Stimulated activated CD4-positive, alpha-beta T cell treated with anti-CD3 and anti-CD28 coated beads, Interleukin-4, amount 100 ng/mL, for 24 hours (primary cell): ENCODE results near the gene FAP.

ENCODE experiments used
- DNase-seq: peaks from one replicate; pipeline ENCODE4 v3.0.0-alpha.2; 2020

Gene FAP

DNA sequence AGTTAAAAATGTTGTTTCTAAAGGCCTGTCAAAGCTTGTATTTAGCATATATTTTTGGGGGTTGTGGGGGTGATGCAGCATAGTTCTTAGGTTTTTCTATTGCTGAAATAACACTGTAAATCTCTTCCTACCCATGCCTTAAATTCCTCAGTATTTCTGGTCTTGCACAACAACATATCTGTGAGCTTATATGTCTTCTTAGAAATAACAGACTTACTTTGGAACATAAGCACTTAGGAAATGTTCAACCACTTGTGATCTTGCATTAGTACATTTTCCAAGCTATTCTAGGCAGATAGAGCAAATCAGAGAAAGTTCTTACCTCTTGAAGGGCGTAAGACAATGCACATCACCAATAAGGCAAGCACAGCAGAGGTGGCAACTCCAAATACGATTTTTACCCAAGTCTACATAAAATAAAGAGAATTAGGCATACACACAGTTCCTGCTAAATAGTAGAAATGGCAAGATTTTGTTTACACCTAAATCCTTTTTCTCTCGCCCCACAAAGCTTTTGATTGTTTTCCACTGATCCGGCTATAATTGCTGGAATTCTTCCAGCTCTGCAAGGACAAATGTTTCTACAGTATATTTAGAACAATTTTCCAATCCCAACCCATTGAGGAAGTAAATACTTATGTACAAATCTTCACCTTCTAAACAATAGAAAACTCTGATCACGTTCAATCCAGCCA lies 512 bp downstream of the FAP start:
- DNase-seq: no peak

DNA sequence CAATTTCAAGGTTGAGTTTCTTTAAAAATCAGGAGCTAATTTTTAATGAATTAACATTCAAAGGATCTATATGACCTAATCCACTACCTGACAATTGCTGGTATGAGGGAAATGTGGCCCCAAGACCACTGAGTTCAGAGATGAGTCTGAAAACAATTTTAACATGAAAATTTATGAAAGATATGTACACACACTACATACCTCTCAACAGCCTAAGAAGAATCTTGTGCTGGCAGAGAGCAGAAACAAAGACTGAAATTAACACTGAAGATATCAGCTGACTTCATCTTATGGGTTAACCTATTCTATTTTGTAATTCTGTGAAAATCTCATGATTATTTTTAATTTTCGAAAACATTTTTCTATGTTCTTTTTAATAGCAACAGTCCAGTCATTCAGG lies 1.7 kb downstream of the FAP start:
- no peak for DNase-seq

DNA sequence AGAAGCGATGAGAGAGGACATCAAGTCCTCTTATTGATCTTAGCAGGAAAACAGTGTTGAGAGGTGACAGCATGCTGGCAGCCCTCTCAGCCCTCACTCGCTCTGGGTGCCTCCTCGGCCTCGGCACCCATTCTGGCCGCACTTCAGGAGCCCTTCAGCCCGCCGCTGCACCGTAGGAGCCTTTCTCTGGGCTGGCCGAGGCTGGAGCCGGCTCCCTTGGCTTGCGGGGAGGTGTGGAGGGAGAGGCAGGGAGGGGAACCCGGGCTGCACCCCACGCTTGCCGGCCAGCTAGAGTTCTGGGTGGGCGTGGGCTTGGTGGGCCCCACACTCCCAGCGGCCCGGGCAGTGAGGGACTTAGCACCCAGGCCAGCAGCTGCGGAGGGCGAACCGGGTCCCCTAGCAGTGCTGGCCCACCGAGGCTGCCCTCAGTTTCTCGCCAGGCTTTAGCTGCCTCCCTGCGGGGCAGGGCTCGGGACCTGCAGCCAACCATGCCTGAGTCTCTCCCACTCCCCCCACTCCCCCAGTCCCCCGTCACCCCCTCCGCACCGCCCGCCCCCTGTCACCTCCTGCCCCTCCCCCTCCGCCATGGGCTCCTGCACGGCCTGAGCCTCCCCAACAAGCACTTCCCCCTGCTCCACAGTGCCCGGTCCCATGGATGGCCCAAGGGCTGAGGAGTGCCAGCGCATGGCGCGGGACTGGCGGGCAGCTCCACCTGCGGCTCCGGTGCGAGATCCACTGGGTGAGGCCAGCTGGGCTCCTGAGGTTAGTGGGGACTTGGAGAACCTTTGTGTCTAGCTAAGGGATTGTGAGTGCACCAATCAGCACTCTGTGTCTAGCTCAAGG lies 8.4 kb downstream of the FAP start:
- no peak for DNase-seq

DNA sequence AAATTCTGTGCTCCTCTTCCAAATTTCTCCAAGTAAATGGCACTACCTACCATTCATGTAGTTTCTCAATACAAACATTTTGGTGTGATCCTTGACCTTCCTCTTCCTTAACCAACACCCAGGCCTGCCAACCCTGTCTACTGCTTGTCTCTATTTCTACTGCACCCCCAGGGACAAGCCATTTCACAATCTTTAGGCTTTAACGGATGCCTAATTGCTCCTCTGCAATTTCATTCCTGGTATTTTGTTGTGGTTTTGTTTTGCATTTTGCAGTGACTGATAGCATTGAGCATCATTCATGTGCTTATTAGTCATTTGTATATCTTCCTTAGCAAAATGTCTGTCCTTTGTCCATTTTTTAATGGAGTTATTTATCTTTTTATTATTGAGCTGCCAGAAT lies 10.0 kb downstream of the FAP start:
- no peak for DNase-seq

DNA sequence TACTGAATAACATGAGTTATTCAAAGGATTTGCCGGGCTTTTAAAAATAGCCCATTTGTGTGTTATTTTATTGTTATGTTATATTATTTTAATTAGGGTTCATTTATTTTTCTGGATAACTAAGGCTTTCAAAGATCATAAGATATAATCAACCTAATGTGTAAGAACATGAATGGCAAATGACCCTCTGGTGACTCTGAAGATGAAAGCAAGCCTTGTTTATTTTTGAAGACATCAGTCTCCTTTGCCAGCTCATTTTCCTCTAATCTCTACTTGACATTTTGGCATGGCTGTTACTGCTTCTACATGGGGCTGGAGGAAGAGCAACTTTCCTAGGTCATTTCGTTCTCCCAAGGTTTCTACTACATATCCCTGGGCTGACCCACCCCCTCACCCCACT lies 10.6 kb downstream of the FAP start:
- DNase-seq: no peak

DNA sequence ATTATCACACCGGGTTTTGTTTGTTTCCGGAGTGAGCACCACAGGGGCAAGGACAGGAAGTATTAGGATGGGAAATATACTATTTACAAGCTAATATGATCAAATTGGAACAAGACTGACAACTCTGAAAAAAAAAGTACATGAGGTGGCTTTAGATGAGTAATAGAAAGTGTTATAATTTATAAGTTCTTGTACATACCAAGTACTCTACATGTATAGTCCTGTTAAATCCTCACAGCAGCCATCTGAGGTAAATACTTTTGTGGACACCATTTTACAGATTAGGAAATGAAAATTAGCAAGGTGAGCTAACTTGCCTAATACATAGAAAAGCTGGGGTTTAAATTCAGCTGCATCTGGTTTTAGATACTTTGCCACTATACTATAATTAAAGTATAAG lies 11.2 kb downstream of the FAP start:
- no peak for DNase-seq

DNA sequence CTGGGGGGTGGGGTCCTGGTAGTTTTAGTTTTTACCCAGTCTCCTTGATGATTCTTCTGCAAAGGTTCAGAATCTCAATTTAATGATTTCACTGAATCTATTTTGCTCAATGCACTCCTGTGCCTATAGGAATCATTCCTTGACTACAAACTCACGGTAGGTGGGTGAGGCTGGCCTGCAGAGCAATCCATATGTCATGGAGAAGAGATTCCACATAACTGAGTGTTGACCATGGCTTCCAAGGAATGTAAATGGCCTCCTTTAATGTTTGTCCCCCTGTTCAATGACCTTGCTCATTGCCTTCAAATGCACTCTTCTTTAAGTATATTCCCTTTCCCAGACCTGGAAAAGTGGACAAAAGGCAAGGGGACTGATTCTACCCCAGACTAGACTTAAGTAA lies 12.5 kb downstream of the FAP start:
- no peak for DNase-seq

DNA sequence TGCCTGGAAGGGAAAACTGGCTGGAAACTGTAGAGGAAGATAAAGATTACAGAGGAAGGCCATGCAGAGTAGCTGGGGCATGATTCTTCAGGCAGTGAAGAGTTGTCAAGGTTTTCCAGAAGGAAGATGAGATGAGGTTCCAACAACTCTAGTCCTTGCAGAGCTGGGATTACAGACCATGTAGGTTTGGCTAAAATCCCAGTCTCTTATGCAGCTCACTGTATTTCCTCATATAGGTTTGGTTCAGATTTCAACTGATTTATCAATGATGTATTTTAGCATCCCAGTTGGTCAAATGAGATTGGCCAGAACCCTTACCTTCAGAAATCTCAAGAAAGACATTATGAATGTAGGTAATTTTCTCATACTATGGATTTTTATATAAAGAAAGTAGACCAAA lies 16.4 kb downstream of the FAP start:
- no peak for DNase-seq

DNA sequence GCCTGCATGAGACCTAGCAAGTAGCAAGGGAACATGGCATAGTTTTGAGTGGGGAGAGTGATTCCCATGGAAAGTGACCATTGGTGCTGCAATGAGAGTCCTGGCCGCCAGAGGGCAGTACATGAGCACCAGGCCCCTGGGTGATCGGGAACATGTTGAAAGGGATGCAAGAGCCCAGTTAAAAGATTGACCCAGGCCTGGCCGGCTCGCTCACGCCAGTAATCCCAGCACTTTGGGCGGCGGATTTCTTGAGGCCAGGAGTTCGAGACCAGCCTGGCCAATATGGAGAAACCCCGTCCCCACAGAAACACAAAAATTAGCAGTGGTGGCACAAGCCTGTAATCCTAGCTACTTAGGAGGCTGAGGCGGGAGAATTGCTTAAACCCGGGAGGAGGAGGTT lies 22.2 kb downstream of the FAP start:
- DNase-seq: peak; percentile 65

DNA sequence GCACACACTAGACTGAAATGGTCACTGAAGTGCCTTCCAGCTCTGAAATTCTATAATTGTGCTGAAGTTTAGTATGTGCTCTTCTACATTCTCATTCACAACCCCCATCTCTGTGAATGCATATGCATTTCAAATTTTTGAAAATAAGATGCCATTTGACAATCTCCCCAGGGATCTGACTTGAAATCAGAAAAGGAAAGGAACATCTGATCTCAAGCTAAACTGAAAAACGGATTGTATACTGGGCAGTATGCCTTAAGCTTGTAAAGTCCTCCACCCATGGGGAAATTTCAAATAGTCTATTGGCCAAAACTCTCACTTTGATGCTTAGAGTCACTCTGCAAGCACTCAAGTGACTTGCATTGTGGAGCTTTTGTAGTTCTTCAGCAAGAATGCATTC lies 22.9 kb downstream of the FAP start:
- DNase-seq: no peak

DNA sequence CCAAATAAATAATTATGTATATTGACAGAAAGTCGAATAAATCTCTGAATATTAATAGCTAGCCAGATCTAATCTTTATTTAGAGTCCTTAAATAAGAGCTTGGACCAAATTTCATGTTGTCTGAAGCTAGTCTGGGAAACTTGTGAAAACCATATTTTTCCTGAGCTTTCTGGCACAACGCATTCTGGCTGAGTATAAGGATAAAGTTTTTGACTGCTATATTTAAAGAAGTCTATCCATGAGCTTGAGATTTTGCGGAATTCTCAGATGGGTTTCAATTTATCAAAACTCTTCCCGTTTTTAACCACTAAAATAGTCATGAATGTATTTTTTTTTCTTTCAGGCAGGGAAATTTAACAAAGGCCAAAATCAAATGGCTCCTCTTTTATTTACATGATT lies 23.8 kb downstream of the FAP start:
- no peak for DNase-seq

DNA sequence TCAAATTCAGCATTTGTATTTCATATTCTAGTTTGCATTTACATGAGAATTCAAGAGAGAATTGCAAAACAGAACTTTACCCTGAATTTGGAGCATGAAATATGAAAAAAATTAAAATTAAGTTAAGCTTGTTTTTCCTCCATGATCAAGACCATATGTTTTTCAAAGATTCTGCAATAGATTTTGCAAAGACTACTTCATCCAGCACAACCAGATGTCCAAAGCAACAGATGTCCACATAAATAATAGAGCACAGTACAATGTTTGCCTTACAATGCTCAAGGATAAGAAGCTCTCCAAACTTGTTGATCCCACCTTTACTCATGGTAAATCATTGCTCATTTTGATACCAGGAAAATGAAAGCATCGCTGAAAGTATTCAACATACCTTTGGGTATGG lies 25.6 kb downstream of the FAP start:
- no peak for DNase-seq

DNA sequence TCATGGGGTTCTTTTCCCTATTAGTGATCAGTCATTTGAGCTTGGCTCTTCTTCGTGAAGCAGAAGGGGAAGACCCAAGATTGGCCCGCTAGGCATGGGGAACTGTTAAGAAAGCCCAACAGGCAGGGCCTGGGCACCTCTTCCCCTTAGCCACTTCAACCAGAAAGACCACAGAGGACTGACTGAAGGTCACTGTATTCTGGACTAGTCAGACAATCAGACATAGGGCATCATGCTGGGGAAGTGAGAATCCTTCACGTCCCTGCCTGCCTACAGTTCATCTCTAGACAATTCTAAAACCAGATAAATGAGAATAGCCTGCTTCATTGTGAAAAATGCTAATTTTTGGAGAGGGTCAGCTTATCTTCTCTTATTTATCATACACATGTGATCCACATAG lies 28.1 kb downstream of the FAP start:
- no peak for DNase-seq

DNA sequence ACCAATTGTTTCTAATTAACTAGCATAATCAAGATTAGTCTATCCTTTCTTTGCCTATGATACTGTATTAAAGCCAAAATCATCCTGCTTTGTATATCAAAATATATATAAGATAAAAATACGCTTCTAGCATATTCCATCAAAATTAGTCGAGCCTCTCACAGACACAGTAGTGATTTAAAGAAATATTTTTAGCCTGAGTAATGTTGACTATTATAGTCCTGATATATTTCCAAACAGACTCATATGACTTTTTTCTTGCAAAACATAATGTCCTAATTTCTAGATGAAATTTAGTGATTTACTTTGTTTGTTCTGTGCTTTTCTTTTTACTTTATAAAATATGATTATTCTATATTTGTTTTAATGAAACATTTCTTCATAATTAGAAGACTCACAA lies 30.9 kb downstream of the FAP start:
- no peak for DNase-seq

DNA sequence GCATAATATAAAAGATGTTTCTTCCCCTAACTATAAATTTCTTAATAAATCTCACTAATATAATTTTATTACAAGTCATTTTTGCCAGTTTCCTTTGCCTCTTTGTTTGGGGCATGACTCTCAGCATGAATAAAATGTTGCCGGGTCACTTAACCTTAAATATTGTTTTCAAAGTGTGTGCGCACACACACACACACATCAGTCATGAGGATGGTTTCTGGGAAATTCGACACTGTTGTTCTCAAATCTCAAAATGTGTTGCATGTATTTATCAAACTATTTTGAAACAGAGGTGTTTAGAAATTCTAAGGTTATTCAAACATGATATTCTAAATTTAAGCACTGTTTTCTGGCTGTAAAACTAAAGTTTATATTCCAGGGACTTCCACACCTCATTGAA lies 31.5 kb downstream of the FAP start:
- no peak for DNase-seq

DNA sequence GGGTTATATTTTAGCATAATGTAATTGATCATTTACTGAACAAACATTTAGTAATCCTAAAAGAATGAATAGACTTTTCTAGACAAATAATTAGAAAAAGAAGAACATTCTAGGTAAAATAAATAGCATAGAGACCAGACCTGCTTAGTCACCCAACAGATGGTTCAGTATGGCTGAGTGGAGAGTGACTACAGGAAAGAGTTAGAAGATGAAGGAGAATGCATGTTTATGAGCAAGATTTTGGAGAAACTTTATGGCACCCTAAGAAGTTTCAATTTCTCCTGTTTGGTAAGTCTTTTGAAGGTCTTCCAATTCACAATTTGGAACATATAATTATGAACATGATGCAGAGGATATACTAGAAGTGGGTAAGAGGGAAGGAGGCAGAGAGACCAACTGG lies 32.9 kb downstream of the FAP start:
- DNase-seq: no peak

DNA sequence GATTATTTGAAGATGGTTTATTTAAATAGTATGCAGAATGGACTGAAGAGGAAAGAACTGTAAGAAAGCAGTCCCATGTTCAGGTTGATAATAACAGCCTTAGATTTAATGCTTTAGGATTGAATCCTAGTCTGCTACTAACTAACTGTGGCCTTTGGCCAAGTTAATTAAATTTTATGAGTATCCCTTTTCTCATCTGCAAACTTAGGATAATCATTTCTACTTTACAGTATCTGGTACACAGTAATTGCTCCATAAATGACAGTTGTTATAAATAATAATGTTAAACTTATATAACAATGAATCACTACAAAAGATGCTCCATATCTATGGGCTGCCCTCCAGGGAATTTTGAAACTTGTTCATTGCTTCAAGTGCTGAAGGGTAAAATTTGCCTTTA lies 41.0 kb downstream of the FAP start:
- no peak for DNase-seq

DNA sequence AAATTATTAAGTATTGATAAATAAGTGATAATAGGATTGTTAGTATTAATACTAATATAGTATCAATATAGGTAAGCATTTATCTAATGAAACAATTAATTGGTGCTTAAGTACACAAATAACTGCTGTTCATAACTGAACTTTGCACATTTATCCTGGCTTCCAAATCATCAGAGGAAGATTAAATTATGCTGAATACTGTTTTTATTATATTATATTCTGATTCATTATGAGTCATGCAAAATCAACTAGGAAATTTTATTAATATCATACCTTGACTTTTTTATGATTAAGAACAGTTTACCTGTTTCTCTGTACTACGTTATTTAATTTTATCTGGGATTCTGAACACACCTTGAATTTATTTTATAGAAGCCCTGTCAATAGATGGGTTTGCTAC lies 42.6 kb downstream of the FAP start:
- no peak for DNase-seq

DNA sequence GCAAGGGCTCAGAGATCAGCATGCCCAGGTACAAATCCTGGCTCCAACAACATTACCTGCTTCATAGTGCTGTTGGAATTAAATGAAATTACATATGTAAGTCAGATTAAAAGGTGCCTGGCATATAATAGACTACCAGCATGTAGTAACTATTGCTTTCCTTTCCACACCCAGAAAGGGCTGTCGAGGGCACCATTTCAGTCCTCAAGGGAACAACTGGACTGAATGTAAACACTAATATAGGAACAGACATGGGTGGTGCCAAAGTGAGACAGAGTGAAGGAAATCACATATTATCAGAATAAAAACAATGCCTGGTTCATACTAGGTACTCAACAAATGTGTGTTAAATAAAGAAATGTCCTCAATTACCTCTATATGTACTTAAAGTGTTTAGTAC lies 43.3 kb downstream of the FAP start:
- DNase-seq: no peak

DNA sequence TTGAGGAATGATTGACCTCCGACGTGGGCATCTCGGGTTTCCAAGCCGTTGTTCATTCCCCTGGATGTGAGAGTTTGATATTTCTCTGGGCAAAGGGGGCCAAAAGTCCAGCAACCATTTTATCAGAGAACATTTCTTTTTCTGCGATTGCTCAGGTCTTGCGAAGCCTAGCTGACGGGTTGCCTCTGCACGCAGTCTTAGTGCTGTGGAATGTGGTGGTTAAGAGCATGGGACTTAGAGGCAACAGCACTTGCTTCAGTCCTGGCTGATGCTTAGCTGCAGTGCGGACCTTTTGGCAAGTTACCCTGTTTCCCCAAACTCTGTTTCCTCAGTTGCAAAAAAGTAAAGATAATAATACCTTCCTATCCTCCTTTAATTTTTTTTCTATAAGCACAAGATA lies 45.0 kb downstream of the FAP start:
- DNase-seq: no peak

DNA sequence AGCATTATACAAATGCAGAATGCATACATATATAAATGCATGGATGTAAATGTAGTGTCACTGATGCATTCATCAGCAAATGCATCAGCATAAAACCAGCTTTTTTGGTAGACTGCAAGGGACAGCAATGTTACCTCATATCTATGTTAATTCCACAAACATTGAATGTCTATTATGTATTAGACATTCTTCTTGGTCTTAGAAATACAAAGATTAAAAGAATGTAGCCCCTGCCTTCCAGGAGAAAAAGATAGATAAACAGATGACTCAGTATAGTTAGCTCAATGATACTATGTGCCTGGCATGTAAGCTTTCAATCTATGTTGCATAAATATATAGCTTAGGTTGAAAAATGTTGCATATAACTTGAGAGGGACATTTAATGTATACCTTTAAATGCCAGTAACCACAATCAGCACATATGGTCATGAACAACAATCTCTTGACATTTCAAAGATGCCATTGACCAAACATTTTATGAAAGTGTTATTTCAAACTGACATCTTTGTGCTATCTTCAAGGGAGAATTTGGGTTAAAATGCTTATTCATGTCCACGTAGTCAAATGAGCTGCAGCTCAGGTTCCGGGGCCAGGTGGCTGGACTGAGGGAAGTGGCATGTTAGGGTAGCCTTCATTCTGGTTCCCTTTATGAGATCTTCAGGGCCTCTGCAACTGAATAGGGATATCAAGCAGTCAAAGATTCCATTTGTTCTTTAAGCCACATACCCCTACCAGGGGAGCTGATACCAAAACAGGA lies 46.0 kb downstream of the FAP start:
- DNase-seq: no peak

DNA sequence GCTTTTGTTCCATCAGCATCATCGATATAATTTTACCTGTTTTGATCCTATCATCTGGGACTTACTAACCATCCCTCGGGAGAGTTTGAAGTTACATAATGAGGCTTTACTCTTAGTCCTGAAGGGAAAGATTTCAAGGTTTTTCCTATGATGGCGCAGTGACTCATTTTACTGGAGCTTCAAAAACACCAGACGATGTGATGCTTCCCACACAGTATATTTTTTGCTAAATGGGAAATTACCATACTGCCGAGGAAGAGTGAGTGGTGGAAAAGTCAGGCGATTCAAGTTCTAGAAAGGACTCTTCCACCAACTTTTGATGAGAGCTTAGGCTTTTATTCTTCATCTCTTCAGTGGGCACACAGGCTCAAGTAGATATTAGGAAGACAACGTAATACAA lies 46.6 kb downstream of the FAP start:
- DNase-seq: no peak

DNA sequence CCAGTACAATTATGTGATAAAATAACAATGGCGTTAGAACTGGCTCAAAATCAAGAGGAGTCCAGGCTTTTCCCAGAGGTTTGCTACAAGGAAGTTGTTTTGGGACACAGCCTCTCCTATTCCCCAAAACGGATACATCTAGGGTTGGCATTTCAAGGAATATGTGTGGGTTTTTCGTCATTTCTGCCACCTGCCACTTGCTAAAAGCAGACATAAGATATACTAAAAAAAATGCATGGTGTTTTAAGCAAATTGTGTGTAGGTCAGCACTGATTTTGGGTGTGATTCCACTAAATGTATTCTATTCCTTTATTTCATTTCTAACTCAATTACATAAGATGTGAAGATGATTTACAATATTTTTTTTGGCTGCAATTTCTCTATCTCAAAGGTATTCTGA lies 54.8 kb downstream of the FAP start:
- DNase-seq: no peak
